DOHH2 (cell line): ENCODE measurements around the gene TGFBRAP1.

Source experiments
- H3F3A ChIP-seq: fragments of 200-600 bp; sonication (generic), shearing (Covaris generic); 2 replicates; pipeline ENCODE4 v1.6.0; 2016; ENCODE audit warnings: antibody characterized with exemption, mild to moderate bottlenecking; ENCODE audit not compliant: control insufficient read depth, insufficient read depth
- H3K27ac ChIP-seq: fragments of 200-600 bp; sonication (generic); 2 replicates; pipeline ENCODE4 v1.5.1; 2014; ENCODE audit warnings: low read depth, mild to moderate bottlenecking, low read length, moderate library complexity
- H3K27me3 ChIP-seq: fragments of 200-600 bp; sonication (generic); 2 replicates; pipeline ENCODE4 v1.6.1; 2014; ENCODE audit warnings: mild to moderate bottlenecking, low read length, mixed read lengths; ENCODE audit not compliant: control insufficient read depth
- H3K36me3 ChIP-seq: fragments of 200-600 bp; sonication (generic); 2 replicates; pipeline ENCODE4 v1.6.1; 2014; ENCODE audit warnings: mild to moderate bottlenecking, low read length, moderate library complexity, mixed read lengths; ENCODE audit not compliant: control insufficient read depth
- H3K4me1 ChIP-seq: fragments of 200-600 bp; sonication (generic); 2 replicates; pipeline ENCODE4 v1.6.1; 2014; ENCODE audit warnings: mild to moderate bottlenecking, low read length, mixed read lengths; ENCODE audit not compliant: control insufficient read depth
- H3K4me2 ChIP-seq: fragments of 200-600 bp; sonication (generic); 2 replicates; pipeline ENCODE4 v1.6.0; 2014; ENCODE audit warnings: mild to moderate bottlenecking, low read length, moderate library complexity
- H3K4me3 ChIP-seq: fragments of 200-600 bp; sonication (generic); 2 replicates; pipeline ENCODE4 v1.5.1; 2014; ENCODE audit warnings: mild to moderate bottlenecking, low read length, mixed read lengths
- H3K79me2 ChIP-seq: fragments of 200-600 bp; sonication (generic); 2 replicates; pipeline ENCODE4 v1.6.1; 2014; ENCODE audit warnings: mild to moderate bottlenecking, low read length, mixed read lengths; ENCODE audit not compliant: control insufficient read depth
- H3K9me2 ChIP-seq: fragments of 200-600 bp; sonication (generic); replicated peaks from 2 replicates; pipeline ENCODE4 v1.6.1; 2014; ENCODE audit warnings: mild to moderate bottlenecking, low read length, mixed read lengths; ENCODE audit not compliant: control insufficient read depth
- H3K9me3 ChIP-seq: fragments of 200-600 bp; sonication (generic); 2 replicates; pipeline ENCODE4 v1.6.1; 2014; ENCODE audit warnings: antibody characterized with exemption, low read length, mixed read lengths; ENCODE audit not compliant: control insufficient read depth, insufficient read depth
- H4K20me1 ChIP-seq: fragments of 200-600 bp; sonication (generic); 2 replicates; pipeline ENCODE4 v1.6.0; 2014; ENCODE audit warnings: low read depth, mild to moderate bottlenecking, antibody characterized with exemption, low read length, moderate library complexity; ENCODE audit not compliant: control insufficient read depth, insufficient read depth
- CTCF ChIP-seq: fragments of 200-600 bp; sonication (generic); IDR thresholded peaks from one replicate; pipeline ENCODE4 v1.5.1; 2014; ENCODE audit warnings: antibody characterized with exemption, mild to moderate bottlenecking, low read depth, low read length; ENCODE audit not compliant: poor library complexity, severe bottlenecking
- EZH2phosphoT487 ChIP-seq: fragments of 200-600 bp; sonication (generic); IDR thresholded peaks from 2 replicates; pipeline ENCODE4 v1.6.1; 2017; ENCODE audit warnings: borderline replicate concordance, mild to moderate bottlenecking, antibody characterized with exemption, low read length, moderate library complexity, mixed read lengths

TGFBRAP1 gene

GRCh38 chr2:105215586-105216192, 113.8 kb downstream of the TGFBRAP1 start:
- Histone ChIP-seq H3F3A (no peaks in the 10 kb centered on the region), H3K4me3 (no peak overlapping the region), H3K4me1 (no peaks in the 10 kb centered on the region), H3K9me2 (no peaks in the 10 kb centered on the region), H3K27me3 (no peaks in the 10 kb centered on the region), H3K9me3 (no peaks in the 10 kb centered on the region), H3K4me2 (no peak overlapping the region), H4K20me1 (no peaks in the 10 kb centered on the region), H3K79me2 (no peaks in the 10 kb centered on the region), H3K27ac (no peak overlapping the region), H3K36me3 (no peaks in the 10 kb centered on the region)
- TF ChIP-seq CTCF (no peak), EZH2phosphoT487 (no peak)
